Measurements from ENCODE around the gene COL21A1. TPM values are rescaled to one million over a fixed set of nuclear protein-coding genes. Genes with fewer than 3 reads are reported as not detected.

COL21A1 gene
- total and polyA plus RNA-seq, 2 of the 4 experiments (the other 2 are of a cell fraction) = 0.05 TPM; not detected in 1

GRCh38 chr6:56073761-56074160, 173.6 kb downstream of the COL21A1 start:
- POLR2A ChIA-PET (ENCODE audit: unreplicated experiment) = no interaction called here
- in situ Hi-C loops (cut with MboI; ENCODE audit: low sequenced_read_pairs) (no loop called here), dilution Hi-C loops (cut with HindIII; ENCODE audit: low sequenced_read_pairs, unreplicated experiment) (no loop called here), intact Hi-C loops (cut with micrococcal nuclease) (no loop called here)
- no peak overlapping the region for H2BK5ac ChIP-seq (ENCODE audit: low read depth, low read length, poor library complexity, severe bottlenecking)
- H4K8ac ChIP-seq (ENCODE audit: low read depth in 2 of 2, low read length in 2 of 2) = no peak overlapping the region
- H4K20me1 ChIP-seq (ENCODE audit: insufficient read depth, low read length) = no peaks in the 10 kb centered on the region
- H2AK9ac ChIP-seq (replicated peaks; ENCODE audit: low read depth, low read length, poor library complexity) = no peak overlapping the region
- H2AFZ ChIP-seq (replicated peaks; ENCODE audit: low read length, poor library complexity) = no peak overlapping the region
- H3K9ac ChIP-seq (ENCODE audit: low read depth, low read length) = no peak overlapping the region
- CTCF ChIA-PET = no interaction called here
- TF ChIP-seq MXI1 (IDR thresholded peaks at IDR 0.05; ENCODE audit: borderline replicate concordance, low read depth, low read length) (no peak), POLR2A (IDR thresholded peaks at IDR 0.05; ENCODE audit: low read depth, low read length) (no peak), RAD21 (IDR thresholded peaks at IDR 0.05; ENCODE audit: low read length) (no peak), SMC3 (IDR thresholded peaks at IDR 0.05; ENCODE audit: low read depth, low read length) (no peak), MAFK (IDR thresholded peaks at IDR 0.05; ENCODE audit: low read depth, low read length) (no peak), CHD1 (IDR thresholded peaks at IDR 0.05; ENCODE audit: low read depth, low read length) (no peak), NFE2L2 (IDR thresholded peaks at IDR 0.05; ENCODE audit: low read depth, low read length) (no peak), RCOR1 (IDR thresholded peaks at IDR 0.05; ENCODE audit: insufficient replicate concordance, low read length) (no peak), CEBPB (IDR thresholded peaks at IDR 0.05; ENCODE audit: low read depth, low read length) (no peak), RFX5 (IDR thresholded peaks at IDR 0.05; ENCODE audit: low read depth, low read length) (no peak), FOS (IDR thresholded peaks at IDR 0.05; ENCODE audit: low read depth, low read length) (no peak), MAZ (IDR thresholded peaks at IDR 0.05; ENCODE audit: borderline replicate concordance, low read depth, low read length) (no peak)
- TF ChIP-seq, protein P1, sequence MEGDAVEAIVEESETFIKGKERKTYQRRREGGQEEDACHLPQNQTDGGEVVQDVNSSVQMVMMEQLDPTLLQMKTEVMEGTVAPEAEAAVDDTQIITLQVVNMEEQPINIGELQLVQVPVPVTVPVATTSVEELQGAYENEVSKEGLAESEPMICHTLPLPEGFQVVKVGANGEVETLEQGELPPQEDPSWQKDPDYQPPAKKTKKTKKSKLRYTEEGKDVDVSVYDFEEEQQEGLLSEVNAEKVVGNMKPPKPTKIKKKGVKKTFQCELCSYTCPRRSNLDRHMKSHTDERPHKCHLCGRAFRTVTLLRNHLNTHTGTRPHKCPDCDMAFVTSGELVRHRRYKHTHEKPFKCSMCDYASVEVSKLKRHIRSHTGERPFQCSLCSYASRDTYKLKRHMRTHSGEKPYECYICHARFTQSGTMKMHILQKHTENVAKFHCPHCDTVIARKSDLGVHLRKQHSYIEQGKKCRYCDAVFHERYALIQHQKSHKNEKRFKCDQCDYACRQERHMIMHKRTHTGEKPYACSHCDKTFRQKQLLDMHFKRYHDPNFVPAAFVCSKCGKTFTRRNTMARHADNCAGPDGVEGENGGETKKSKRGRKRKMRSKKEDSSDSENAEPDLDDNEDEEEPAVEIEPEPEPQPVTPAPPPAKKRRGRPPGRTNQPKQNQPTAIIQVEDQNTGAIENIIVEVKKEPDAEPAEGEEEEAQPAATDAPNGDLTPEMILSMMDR (conservative IDR thresholded peaks at IDR 0.05; ENCODE audit: low read depth, low read length) = no peak
- TF ChIP-seq, protein P2, sequence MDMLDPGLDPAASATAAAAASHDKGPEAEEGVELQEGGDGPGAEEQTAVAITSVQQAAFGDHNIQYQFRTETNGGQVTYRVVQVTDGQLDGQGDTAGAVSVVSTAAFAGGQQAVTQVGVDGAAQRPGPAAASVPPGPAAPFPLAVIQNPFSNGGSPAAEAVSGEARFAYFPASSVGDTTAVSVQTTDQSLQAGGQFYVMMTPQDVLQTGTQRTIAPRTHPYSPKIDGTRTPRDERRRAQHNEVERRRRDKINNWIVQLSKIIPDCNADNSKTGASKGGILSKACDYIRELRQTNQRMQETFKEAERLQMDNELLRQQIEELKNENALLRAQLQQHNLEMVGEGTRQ (IDR thresholded peaks at IDR 0.05; ENCODE audit: low read depth, low read length) = no peak
- TF ChIP-seq, protein P3, sequence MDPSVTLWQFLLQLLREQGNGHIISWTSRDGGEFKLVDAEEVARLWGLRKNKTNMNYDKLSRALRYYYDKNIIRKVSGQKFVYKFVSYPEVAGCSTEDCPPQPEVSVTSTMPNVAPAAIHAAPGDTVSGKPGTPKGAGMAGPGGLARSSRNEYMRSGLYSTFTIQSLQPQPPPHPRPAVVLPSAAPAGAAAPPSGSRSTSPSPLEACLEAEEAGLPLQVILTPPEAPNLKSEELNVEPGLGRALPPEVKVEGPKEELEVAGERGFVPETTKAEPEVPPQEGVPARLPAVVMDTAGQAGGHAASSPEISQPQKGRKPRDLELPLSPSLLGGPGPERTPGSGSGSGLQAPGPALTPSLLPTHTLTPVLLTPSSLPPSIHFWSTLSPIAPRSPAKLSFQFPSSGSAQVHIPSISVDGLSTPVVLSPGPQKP (IDR thresholded peaks at IDR 0.05; ENCODE audit: borderline replicate concordance, low read depth, low read length) = no peak
- H3K9me1 ChIP-seq (ENCODE audit: insufficient read depth, low read length) = no peaks in the 10 kb centered on the region
- no peak overlapping the region for H3K27ac ChIP-seq (ENCODE audit: insufficient read depth, low read length)
- no peaks in the 10 kb centered on the region for H3K79me1 ChIP-seq (ENCODE audit: low read depth in 1 of 2, low read length in 2 of 2)
- H3K4me3 ChIP-seq (ENCODE audit: insufficient read depth, low read depth, low read length) = no peak overlapping the region
- DNase-seq (no peak), ATAC-seq (ENCODE audit: low read depth) (no peak)
- H2BK120ac ChIP-seq (ENCODE audit: low read depth, low read length) = no peak overlapping the region
- BruUV-seq (replicated peaks) = no TSS peak
- no peak overlapping the region for H3K4ac ChIP-seq (ENCODE audit: low read depth, low read length)
- no peak overlapping the region for H3K4me2 ChIP-seq (ENCODE audit: low read depth, low read length)
- H4K91ac ChIP-seq (ENCODE audit: insufficient read depth, low read depth, low read length) = no peak overlapping the region
- H3K9me3 ChIP-seq (ENCODE audit: control insufficient read depth, insufficient read depth, low read length) = no peaks in the 10 kb centered on the region
- H3K4me1 ChIP-seq (ENCODE audit: control insufficient read depth, insufficient read depth, low read length) = no peaks in the 10 kb centered on the region
- H4K5ac ChIP-seq (ENCODE audit: low read depth, low read length) = no peak overlapping the region
- H3K23ac ChIP-seq (ENCODE audit: low read depth, low read length) = no peak overlapping the region
- no peak overlapping the region for H3K56ac ChIP-seq (ENCODE audit: extremely low read depth, insufficient read depth, low read length)
- no peaks in the 10 kb centered on the region for H3K36me3 ChIP-seq (ENCODE audit: control insufficient read depth, insufficient read depth, low read length)
- no peaks in the 10 kb centered on the region for H3K27me3 ChIP-seq (ENCODE audit: control insufficient read depth, insufficient read depth, low read length)
- no peak overlapping the region for H2AK5ac ChIP-seq (ENCODE audit: low read depth, low read length)
- no peak overlapping the region for H3K14ac ChIP-seq (replicated peaks; ENCODE audit: low read depth, low read length)
- no peak overlapping the region for H2BK15ac ChIP-seq (ENCODE audit: low read depth, low read length)
- no peak overlapping the region for H2BK20ac ChIP-seq (ENCODE audit: low read depth, low read length)
- no peak overlapping the region for H3K18ac ChIP-seq (ENCODE audit: low read depth, low read length)

All from IMR-90 (cell line).